ENCODE results near the gene MYH14.
"Not testable (repeated sequence)": the region's sequence is repeated elsewhere in the genome, so short reads cannot be mapped to it uniquely, and the experiment has no call there.

Gene MYH14

DNA sequence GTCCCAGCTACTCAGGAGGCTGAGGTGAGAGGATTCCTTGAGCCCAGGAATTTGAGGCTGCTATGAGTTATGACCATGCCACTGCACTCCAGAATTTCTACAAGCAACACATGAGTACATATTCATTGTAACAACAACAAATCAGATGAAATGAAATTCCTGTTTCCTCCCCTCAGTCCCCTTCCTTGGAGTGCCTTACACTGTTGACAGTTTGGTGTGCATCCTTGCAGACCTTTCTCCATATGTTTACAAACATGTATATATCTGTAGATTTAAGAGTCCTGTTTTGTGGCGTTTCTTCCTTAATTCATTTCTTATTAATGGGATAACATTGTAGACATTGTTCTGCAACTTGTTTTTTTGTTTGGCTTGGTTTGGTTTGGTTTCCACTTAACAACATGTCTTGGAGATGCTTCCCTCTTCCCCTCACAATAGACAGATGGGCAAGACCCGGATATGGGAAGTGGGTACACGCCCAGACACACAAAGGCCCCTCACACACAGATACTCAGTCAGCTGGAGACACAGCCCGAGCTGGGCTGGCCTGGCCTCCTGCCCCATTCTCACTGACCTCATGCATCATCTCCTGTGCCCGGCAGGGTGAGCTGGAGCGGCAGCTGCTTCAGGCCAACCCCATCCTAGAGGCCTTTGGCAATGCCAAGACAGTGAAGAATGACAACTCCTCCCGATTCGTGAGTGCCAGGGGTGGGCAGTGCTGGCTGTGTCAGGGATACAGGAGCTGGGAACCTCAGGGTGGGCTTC is 21.7 kb downstream of the MYH14 start:
- no peak for DNase-seq (ENCODE audit: low read depth in 2 of 2)

- DNase-seq (ENCODE audit: low read depth in 2 of 2), result no peak
Observed at GRCh38 chr19:50226536-50226935, 23.1 kb downstream of the MYH14 start.

- not testable (repeated sequence) for DNase-seq (ENCODE audit: low read depth in 2 of 2)
Observed at GRCh38 chr19:50228153-50228552, 24.7 kb downstream of the MYH14 start.

DNA sequence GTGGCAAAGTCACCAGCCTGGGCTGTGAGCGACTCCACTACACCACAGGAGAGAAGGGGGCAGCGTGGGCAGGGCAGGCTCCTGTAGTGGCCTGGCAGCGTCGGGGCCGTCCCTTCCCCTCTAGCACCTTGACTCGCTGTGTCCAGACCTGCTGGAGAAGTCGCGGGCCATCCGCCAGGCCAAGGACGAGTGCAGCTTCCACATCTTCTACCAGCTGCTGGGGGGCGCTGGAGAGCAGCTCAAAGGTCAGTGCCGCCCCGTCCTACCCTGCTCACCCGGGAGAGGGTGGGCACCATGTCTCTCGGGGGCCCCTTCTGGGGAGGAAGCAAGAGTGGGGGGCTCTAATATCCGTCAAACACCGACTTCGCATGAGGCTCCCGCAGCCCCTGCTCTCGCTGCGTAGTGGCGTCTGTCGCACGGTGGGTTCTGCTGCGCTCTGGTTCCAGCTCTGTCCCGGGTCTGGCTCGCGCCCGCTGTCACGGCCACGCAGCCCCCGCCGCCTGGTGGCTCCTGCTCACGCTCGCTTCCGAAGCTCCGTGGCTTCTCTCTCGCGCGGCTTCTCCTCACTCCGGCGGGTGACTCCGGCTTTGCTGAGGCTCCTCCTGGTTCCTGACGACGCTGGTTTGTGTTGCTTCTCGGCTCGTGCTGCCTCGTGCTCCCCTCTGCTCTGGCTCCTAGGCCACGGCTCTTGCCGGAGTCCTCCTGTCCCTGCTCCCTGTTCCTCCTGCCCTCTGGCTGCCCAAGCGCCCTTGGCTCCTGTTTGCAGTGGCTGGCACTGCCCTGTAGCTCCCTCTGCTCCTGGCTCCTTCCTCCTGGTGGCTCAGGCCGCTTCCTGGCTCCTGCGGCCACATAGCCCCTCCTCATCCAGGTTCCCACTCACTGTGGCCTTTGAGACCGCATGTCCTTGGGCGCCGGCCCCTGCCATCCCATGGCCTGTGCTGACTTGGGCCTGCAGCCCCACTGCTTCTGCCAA is 27.2 kb downstream of the MYH14 start:
- no peak for DNase-seq (ENCODE audit: low read depth in 2 of 2)

GRCh38 chr19:50231417-50231816 is 28.0 kb downstream of the MYH14 start:
- not testable (repeated sequence) for DNase-seq (ENCODE audit: low read depth in 2 of 2)

GRCh38 chr19:50231821-50232220 is 28.4 kb downstream of the MYH14 start:
- DNase-seq (ENCODE audit: low read depth in 2 of 2), result no peak

DNA sequence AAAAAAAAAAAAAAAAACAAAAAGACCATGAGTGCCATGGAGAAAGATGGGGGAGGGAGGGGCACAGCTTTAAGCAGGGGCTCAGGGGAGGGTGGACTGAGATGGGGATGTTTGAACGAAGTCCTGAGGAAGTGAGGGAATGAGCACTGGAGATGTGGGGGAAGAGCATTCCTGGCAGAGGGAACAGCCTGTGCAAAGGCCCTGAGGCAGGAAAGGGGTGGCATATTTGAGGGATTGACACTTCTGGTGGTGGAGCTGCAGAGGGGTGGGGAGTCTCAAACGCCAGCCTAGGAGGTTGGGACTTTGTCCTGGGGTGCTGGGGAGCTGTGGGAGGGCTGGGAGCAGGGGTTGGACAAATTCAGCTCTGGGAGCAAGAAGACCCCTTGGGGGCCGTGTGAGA is 29.2 kb downstream of the MYH14 start:
- no peak for DNase-seq (ENCODE audit: low read depth in 2 of 2)

DNA sequence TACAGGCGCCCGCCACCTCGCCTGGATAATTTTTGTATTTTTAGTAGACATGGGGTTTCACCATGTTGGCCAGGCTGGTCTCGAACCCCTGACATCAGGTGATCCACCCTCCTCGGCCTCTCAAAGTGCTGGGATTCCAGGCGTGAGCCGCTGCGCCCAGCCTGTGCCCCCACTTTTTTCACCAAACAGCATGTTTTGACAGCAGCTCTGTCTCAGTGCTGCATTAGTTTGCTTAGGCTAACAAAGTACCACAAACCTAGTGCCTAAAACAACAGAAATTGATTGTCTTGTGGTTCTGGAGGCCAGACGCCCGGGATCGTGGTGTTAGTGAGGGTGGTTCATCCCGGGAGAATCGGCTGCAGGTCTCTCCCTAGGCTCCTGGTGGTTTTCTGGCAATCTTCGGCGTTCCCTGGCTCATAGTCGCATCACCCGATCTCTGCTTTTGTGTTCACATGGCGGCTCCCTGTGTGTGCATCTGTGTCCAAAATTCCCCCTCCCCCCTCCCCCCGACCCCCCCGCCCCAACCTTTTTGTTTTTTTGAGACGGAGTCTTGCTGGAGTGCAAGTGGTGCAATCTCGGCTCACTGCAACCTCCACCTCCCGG is 30.0 kb downstream of the MYH14 start:
- no peak for DNase-seq (ENCODE audit: low read depth in 2 of 2)

GRCh38 chr19:50237493-50237892 is 34.1 kb downstream of the MYH14 start:
- not testable (repeated sequence) for DNase-seq (ENCODE audit: low read depth in 2 of 2)

DNA sequence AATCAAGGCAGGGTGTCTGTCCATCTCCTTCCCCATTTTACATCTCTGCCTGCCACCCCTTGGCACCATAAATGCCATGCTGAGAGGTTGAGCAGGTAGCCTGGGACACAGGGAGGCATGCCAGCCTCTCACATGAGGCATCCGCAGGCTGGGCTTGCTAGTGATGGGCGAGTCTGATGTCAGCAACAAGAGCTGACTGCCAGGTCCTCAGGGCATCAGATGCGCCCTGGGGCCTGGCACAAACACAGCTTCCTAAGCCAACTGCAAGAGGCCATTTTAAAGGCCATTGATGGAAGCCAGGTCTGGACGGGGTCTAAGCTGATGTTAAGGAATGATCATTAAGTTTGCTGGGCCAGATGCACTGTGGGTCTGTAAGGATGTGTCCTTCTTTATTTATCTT is 34.6 kb downstream of the MYH14 start:
- DNase-seq (ENCODE audit: low read depth in 2 of 2), result no peak

GRCh38 chr19:50239921-50240590 is 36.6 kb downstream of the MYH14 start:
- no peak for DNase-seq (ENCODE audit: low read depth in 2 of 2)

GRCh38 chr19:50242581-50242980 is 39.2 kb downstream of the MYH14 start:
- DNase-seq (ENCODE audit: low read depth in 2 of 2), result no peak

DNA sequence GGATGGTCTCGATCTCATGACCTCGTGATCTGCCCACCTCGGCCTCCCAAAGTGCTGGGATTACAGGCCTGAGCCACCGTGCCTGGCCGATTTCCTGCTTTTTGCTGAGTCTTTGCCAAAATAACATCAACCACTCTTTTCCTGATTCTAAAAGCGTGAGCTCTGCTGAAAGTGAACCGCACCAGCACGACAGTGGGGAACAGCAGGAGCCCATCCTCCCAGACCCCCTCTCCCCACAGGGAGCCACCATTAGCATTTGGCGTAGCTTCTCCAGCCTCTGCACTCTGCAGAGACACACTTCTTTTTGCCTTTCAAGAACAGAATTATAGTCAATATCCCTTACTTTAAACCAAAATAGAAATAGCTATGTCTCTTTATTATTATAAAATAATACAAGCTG is 41.3 kb downstream of the MYH14 start:
- DNase-seq (ENCODE audit: low read depth in 2 of 2), result no peak

DNA sequence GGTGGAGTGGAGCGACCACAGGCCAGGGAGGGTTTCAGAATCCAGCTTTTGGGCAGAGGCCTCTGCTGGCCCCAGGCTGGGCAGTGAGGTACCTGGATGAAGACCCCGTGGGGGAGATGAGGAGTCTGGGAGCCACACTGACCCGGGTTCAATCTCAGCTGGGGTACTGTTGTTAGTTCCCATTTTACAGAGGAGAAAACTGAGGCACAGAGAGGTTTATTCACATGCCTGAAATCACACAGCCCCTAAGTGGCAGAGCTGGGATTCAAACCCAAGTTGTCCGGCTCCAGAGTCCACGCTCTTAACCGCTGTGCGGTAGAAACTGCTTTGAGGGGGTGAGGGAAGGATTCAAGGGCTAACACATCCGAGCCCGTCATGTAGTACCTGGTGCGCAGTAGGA is 45.0 kb downstream of the MYH14 start:
- DNase-seq (ENCODE audit: low read depth in 2 of 2), result no peak

GRCh38 chr19:50248826-50249225 is 45.4 kb downstream of the MYH14 start:
- DNase-seq (ENCODE audit: low read depth in 2 of 2), result no peak

DNA sequence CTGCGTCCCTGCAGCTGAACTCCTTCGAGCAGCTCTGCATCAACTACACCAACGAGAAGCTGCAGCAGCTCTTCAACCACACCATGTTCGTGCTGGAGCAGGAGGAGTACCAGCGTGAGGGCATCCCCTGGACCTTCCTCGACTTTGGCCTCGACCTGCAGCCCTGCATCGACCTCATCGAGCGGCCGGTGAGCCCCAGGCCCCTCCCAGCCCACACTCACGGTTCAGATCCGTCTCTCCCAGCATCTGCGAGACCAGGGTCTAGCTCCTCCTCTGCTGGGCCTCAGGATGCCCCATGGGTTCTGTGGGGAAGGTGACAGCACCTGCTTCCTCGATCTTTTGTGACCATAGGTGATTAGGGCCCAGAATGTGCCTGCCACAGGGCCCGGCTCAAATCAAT is 46.2 kb downstream of the MYH14 start:
- DNase-seq (ENCODE audit: low read depth in 2 of 2), result no peak

- no peak for DNase-seq (ENCODE audit: low read depth in 2 of 2)
Observed at GRCh38 chr19:50250450-50251136, 47.2 kb downstream of the MYH14 start.

DNA sequence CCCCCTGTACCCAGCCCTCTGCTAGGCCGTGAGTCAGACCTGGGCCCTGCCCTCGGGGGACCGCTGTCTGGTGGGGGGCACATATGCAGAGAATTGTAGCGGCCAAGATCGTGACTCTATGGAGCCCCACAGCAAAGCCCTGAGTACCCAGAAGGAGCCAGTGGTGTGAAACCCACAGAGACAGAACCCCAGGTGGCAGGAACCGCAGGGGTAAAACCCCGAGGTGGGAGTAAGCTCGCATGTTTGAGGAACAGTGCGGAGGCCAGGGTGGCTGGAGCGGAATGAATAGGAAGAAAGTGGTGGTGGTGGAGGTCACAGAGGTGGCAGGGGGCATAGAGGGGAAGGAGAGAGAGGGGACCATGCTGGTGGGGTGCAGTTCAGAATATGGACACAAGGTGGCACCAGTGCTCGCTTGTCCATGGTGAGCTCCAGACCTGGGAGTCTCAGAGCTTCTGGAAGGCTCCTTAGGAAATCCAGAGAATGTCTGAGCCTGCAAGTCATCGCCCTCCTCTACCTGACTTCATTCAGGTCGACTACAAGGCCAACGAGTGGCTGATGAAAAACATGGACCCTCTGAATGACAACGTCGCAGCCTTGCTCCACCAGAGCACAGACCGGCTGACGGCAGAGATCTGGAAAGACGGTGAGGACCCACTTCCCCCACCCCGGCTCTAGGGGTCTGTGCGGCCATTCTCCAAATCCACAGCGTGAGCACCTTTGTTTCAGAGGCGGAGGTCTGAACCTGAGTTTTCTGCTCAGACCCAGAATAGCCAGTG is 48.9 kb downstream of the MYH14 start:
- no peak for DNase-seq (ENCODE audit: low read depth in 2 of 2)

- no peak for DNase-seq (ENCODE audit: low read depth in 2 of 2)
Observed at GRCh38 chr19:50252887-50253268, 49.5 kb downstream of the MYH14 start.

DNA sequence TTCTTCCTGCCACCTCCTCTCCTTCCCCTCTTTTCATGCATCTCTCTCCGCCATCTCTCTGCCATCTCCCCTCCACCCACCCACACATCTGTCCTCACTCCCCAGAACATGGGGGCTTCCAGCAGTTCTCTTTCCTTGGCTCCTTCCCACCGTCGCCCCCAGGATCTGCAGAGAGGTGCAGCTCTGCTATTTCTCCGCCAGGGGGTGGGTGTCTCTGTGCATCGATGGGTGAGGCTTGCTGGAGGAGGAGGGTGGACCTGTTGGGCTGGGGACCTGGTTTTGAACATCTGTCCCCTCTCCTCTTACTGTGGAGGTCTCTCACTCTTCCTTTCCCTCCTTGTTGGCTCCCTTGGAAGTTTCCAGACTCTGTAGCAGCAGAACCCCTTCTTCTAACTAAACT is 51.7 kb downstream of the MYH14 start:
- no peak for DNase-seq (ENCODE audit: low read depth in 2 of 2)

- no peak for DNase-seq (ENCODE audit: low read depth in 2 of 2)
Observed at GRCh38 chr19:50257141-50257540, 53.7 kb downstream of the MYH14 start.
